SU-DHL-6 (cell line): Measurements from ENCODE around the gene DLK1.

ENCODE experiments used
- H2AFZ ChIP-seq: fragments of 200-600 bp; sonication (generic); 2 replicates; pipeline ENCODE4 v1.6.1; 2014; ENCODE audit warnings: low read depth, mild to moderate bottlenecking, moderate library complexity, mixed read lengths, antibody characterized with exemption, low read length; ENCODE audit not compliant: severe bottlenecking
- H3F3A ChIP-seq: fragments of 200-600 bp; shearing (Covaris generic); 2 replicates; pipeline ENCODE4 v1.6.0; 2016; ENCODE audit warnings: antibody characterized with exemption, mild to moderate bottlenecking; ENCODE audit not compliant: insufficient read depth
- H3K27ac ChIP-seq: fragments of 200-600 bp; sonication (generic); 2 replicates; pipeline ENCODE4 v1.5.1; 2016; ENCODE audit warnings: low read depth, mild to moderate bottlenecking, low read length, moderate library complexity, mixed read lengths
- H3K27me3 ChIP-seq: fragments of 200-600 bp; sonication (generic), shearing (Covaris generic); 2 replicates; pipeline ENCODE4 v1.6.0; 2014; ENCODE audit warnings: mild to moderate bottlenecking, low read length
- H3K36me3 ChIP-seq: fragments of 200-600 bp; sonication (generic); 2 replicates; pipeline ENCODE4 v1.6.1; 2014; ENCODE audit warnings: mild to moderate bottlenecking, low read length, mixed read lengths
- H3K4me2 ChIP-seq: fragments of 300-600, 200-600 bp; shearing (Covaris generic), sonication (generic); 2 replicates; pipeline ENCODE4 v1.6.0; 2014; ENCODE audit warnings: low read length, low read depth, mild to moderate bottlenecking; ENCODE audit not compliant: poor library complexity, severe bottlenecking
- H3K4me3 ChIP-seq: fragments of 200-600 bp; sonication (generic); 2 replicates; pipeline ENCODE4 v1.5.1; 2014; ENCODE audit warnings: antibody characterized with exemption, low read length, mild to moderate bottlenecking, mixed read lengths; ENCODE audit not compliant: insufficient read depth, poor library complexity, severe bottlenecking
- H3K79me2 ChIP-seq: fragments of 200-600 bp; sonication (generic); 2 replicates; pipeline ENCODE4 v1.6.1; 2014; ENCODE audit warnings: mild to moderate bottlenecking, low read length, moderate library complexity; ENCODE audit not compliant: insufficient read depth
- H3K9ac ChIP-seq: fragments of 200-600 bp; sonication (generic); 2 replicates; pipeline ENCODE4 v1.7.0; 2014; ENCODE audit warnings: mild to moderate bottlenecking, low read length
- H3K9me2 ChIP-seq: fragments of 200-600 bp; sonication (generic); replicated peaks from 2 replicates; pipeline ENCODE4 v1.6.1; 2014; ENCODE audit warnings: low read length; ENCODE audit not compliant: insufficient read depth
- H3K9me3 ChIP-seq: fragments of 200-600 bp; sonication (generic); 2 replicates; pipeline ENCODE4 v1.6.1; 2014; ENCODE audit warnings: low read length, mixed read lengths; ENCODE audit not compliant: insufficient read depth
- H4K20me1 ChIP-seq: fragments of 200-600 bp; sonication (generic); 2 replicates; pipeline ENCODE4 v1.6.1; 2014; ENCODE audit warnings: low read depth, mild to moderate bottlenecking, antibody characterized with exemption, low read length, moderate library complexity, mixed read lengths
- CTCF ChIP-seq: fragments of 200-600 bp; sonication (generic); IDR thresholded peaks from one replicate; pipeline ENCODE4 v1.5.1; 2017; ENCODE audit warnings: antibody characterized with exemption, mild to moderate bottlenecking, low read length, moderate library complexity; ENCODE audit not compliant: insufficient read depth, poor library complexity, severe bottlenecking
- EZH2phosphoT487 ChIP-seq: fragments of 200-600 bp; sonication (generic), shearing (Covaris generic); conservative IDR thresholded peaks from 2 replicates; pipeline ENCODE4 v1.6.1; 2018; ENCODE audit warnings: mild to moderate bottlenecking, antibody characterized with exemption, low read length, moderate library complexity, mixed read lengths

The DLK1 gene

DNA sequence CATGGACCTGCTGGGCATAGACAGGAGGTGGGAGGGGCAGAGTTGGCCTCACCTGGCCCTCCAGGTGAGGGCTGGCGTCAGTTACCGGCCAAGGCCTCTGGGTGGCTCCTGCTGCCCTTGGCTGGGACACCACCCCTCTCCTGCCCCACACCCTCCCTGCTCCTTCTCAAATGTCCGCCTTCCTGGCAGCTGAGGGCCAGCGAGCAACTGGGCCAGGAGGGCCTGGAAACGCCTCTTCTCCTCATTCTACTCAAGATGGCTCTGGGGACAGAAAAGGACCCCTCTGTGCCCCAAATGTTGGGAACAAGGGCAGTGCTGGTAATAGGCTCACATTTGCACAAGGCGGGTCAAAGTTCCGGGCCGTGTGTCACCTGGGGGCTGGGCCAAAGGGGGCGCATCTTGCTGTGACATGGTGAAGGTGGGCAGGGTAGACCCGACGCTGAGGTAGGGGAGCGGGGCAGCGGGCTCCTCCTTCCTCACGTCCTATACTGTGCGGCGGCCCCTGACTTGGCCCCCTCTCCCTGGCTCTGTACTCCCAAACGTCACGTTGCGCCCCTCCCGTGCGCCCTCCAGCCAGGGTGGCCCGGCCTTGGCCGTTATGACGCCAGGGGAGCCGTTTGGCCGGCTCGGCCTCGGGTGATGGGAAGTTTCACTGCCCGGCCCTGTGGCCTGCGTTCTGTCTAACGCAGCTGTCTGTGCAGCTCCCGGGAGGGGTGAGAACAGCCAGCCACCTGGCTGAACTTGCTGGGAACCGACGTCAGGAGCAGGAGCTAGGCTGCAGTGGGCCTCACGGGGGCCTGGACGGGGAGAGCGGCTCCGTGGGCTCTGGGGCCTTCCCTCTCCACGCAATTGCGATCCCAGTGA, 18.0 kb upstream of the DLK1 start:
- Histone ChIP-seq H3K9me3 (no peaks in the 10 kb centered on the region), H3K36me3 (no peaks in the 10 kb centered on the region), H3K4me2 (no peak overlapping the region), H3K27me3 (no peaks in the 10 kb centered on the region), H4K20me1 (no peaks in the 10 kb centered on the region), H3K9ac (no peak overlapping the region), H3K79me2 (no peaks in the 10 kb centered on the region), H3K4me3 (no peak overlapping the region), H3K9me2 (no peaks in the 10 kb centered on the region), H3F3A (no peaks in the 10 kb centered on the region), H3K27ac (no peak overlapping the region), H2AFZ (no peak overlapping the region)
- TF ChIP-seq EZH2phosphoT487 (no peak), CTCF (no peak)

- Histone ChIP-seq H3F3A (no peaks in the 10 kb centered on the region), H3K9me2 (no peaks in the 10 kb centered on the region), H4K20me1 (no peaks in the 10 kb centered on the region), H3K4me2 (no peak overlapping the region), H3K9ac (no peak overlapping the region), H3K36me3 (no peaks in the 10 kb centered on the region), H2AFZ (no peak overlapping the region), H3K27ac (no peak overlapping the region), H3K4me3 (no peak overlapping the region), H3K27me3 (no peaks in the 10 kb centered on the region), H3K9me3 (no peaks in the 10 kb centered on the region), H3K79me2 (no peaks in the 10 kb centered on the region)
- TF ChIP-seq CTCF (no peak), EZH2phosphoT487 (no peak)
Measured at GRCh38 chr14:100709289-100710284, 17.1 kb upstream of the DLK1 start.

- Histone ChIP-seq H3K79me2 (no peaks in the 10 kb centered on the region), H3F3A (no peaks in the 10 kb centered on the region), H2AFZ (no peak overlapping the region), H4K20me1 (no peaks in the 10 kb centered on the region), H3K4me2 (no peak overlapping the region), H3K27me3 (no peaks in the 10 kb centered on the region), H3K4me3 (no peak overlapping the region), H3K9ac (no peak overlapping the region), H3K27ac (no peak overlapping the region), H3K36me3 (no peaks in the 10 kb centered on the region), H3K9me2 (no peaks in the 10 kb centered on the region), H3K9me3 (no peaks in the 10 kb centered on the region)
- TF ChIP-seq EZH2phosphoT487, result no peak
- TF ChIP-seq CTCF, result no peak
Measured at GRCh38 chr14:100710391-100710790, 16.3 kb upstream of the DLK1 start.
